Measurements from ENCODE around the gene MAST2.
"Not testable (repeated sequence)": the region's sequence is repeated elsewhere in the genome, so short reads cannot be mapped to it uniquely, and the experiment has no call there.

Gene MAST2

DNA sequence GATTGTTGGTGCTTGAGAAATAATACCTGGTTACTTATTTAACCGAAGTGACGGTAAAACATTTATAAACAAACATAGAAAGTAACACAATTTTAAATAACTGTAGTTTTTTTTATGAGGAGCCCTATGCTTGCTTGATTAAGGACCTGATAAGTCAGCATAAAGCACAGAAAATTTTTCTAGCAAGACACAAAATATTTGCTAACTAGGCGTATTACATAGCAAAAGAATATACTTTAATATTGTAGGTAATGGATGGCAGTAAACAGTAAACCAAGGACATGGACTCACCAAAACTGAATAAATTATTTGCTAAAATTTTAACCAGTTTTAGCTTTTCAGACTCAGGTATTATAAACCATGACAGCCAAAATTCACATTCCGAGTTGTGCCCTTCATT, 90.9 kb downstream of the MAST2 start:
- DNase-seq (ENCODE audit: low read depth) = no peak

DNA sequence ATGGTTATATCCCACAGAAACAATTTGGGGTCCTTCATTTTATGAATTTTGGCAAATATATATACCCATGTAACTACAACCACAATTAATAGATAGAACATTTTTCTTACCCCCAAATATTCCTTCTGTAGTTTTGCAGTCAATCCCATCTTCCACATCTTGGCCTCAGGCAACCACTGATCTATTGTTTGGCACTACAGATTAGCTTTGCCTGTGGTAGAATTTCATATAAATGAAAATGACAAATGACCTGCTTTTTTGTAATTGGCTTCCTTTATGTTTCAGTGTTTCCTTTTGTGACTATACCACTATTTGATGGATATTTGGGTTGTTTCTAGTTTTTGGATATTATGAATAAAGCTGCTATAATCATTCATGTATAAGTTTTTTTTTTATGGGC, 91.5 kb downstream of the MAST2 start:
- no peak for DNase-seq (ENCODE audit: low read depth)

DNA sequence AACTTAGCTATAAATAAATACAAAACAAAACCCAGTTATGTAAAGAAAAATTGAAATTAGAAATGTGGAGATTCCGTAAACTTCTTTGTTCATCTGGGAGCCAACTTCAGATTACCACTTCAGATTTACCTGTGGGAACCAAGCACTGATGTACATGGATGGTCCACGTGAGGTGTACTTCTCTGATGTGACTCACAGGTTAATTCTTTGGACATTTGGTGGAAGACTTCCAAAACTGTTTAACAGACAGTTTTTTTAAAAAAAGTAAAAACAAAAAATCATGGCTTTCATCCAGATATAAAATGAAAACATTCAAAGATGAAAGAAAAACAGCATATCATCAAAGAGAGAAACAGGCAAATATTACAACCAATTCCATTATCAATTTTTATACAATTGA, 92.0 kb downstream of the MAST2 start:
- DNase-seq (ENCODE audit: low read depth) = no peak

DNA sequence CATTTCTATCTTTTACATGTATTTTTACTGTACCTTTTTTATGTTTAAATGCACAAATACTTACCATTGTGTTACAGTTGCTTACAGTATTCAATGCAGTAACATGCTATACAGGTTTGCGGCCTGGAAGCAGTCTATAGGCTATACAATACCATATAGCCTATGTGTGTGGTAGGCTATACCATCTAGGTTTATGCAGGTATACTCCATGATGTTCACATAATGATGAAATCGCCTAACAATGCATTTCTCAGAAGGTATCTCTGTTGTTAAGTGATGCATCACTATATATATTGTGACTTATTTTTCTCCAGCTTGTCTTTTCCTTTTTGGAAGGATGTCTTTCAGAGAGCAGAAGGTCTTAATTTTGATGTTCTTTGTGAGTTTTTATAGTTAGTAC, 103.5 kb downstream of the MAST2 start:
- DNase-seq (ENCODE audit: low read depth) = no peak

GRCh38 chr1:45908611-45909140, 105.3 kb downstream of the MAST2 start:
- DNase-seq (ENCODE audit: low read depth) = no peak

- DNase-seq (ENCODE audit: low read depth) = no peak
Measured at GRCh38 chr1:45911634-45912033, 108.2 kb downstream of the MAST2 start.

GRCh38 chr1:45913183-45913683, 109.8 kb downstream of the MAST2 start:
- peak; percentile 73 for DNase-seq (ENCODE audit: low read depth)

GRCh38 chr1:45913731-45914501, 110.5 kb downstream of the MAST2 start:
- DNase-seq (ENCODE audit: low read depth) = peak; percentile 21

DNA sequence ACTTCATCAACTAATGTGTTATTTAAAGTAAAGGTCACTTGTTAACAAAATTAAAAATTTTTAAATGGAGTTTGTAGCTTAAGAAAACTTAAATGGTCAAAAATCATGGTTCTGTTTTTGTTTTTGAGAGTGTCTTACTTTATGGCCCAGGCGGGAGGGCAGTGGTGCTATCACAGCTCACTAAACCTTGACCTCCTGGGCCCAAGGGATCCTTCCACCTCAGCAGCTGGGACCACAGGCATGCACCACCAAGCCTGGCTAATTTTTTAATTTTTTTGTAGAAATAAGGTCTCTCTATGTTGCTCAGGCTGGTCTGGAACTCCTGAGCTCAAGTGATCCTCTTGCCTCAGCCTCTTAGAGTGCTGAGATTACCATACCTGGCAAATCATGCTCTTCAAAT, 111.4 kb downstream of the MAST2 start:
- DNase-seq (ENCODE audit: low read depth) = no peak

GRCh38 chr1:45922374-45922773, 119.0 kb downstream of the MAST2 start:
- no peak for DNase-seq (ENCODE audit: low read depth)

GRCh38 chr1:45922813-45923212, 119.4 kb downstream of the MAST2 start:
- no peak for DNase-seq (ENCODE audit: low read depth)

DNA sequence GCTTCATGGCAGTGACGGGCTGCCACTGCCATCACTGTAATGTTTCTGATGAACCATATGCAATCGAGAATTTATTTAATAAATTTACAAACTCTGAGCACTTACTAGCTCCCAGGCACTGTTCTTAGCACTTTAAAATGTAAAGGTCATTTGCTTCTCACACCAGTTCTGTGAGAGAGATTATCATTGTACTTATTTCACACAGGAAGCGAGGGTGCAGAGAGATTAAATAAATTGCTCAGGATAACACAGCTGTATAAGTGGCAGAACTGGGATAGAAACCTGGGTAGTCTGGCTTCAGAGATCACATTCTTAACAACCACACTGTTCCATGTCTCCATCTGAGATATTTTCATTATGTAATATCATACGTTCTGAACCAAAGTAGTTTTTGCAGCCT, 119.9 kb downstream of the MAST2 start:
- DNase-seq (ENCODE audit: low read depth) = peak; percentile 22

DNA sequence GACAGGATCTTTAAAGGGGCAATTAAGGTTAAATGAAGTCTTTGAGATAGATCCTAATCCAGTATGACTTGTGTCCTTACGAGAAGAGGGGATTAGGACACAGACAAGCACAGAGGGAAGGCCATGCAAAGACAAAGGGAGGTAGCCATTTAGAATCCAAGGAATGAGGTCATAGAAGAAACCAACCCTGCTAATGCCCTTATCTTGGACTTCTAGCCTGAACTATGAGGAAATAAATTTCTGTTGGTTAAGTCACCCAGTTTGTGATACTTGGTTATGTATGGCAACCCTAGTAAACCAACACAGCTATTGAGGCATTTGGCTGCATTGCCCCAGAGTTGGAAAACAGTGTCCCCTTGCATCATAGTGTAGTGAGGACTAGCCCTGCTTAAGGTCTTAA, 121.3 kb downstream of the MAST2 start:
- peak; percentile 74 for DNase-seq (ENCODE audit: low read depth)

GRCh38 chr1:45925728-45926287, 122.4 kb downstream of the MAST2 start:
- no peak for DNase-seq (ENCODE audit: low read depth)

DNA sequence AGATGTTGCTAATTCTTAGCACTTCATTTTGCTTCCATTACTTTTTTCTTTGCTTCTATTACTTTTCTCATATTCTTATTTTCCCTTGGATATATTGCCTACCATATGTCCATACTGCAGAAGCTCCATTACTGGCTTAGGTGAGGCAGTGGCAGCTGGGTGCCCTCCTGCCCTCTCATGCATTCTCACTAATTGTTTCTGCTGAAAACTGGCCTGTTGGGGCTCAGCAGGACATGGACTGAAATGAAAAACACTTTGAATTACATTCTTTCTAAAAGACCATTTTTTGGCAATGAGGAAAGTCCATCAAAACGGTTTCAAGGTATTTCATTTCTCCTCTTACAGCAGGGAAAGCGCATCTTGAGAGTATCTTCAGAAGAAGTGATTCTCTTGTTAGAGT, 122.9 kb downstream of the MAST2 start:
- DNase-seq (ENCODE audit: low read depth) = no peak

GRCh38 chr1:45927231-45927915, 124.0 kb downstream of the MAST2 start:
- DNase-seq (ENCODE audit: low read depth) = not testable (repeated sequence)

DNA sequence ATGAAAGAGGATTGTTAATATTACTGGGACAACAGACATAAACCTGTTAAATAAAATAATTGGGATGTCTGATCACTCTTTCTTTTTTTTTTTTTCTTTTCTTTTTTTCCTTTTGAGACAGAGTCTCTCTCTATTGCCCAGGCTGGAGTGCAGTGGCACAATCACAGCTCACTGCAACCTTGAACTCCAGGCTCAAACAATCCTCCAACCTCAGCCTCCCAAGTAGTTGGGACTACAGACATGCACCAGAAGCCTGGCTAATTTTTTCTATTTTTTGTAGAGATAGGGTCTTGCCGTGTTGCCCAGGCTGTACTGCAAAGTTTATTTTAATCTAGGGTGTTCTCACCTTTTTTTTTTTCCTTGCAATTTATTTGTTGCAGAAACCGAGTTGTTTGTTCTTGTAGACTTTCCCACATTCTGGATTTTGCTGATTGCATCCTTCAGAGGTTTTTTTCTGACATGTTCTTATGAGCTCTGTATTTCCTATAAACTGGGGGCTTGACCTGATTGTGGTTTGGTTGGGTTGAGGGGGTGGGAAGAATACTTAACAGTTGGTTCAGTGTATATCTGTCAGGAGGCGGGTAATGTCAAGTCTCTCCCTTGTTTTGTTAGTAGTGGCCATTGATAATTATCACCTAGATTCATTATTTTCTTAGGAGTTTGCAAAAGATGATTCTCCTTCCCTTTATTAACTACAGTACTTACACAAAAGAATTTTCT, 125.2 kb downstream of the MAST2 start:
- peak; percentile 72 for DNase-seq (ENCODE audit: low read depth)

GRCh38 chr1:45929257-45929687, 125.9 kb downstream of the MAST2 start:
- DNase-seq (ENCODE audit: low read depth) = peak; percentile 94

- no peak for DNase-seq (ENCODE audit: low read depth)
Measured at GRCh38 chr1:45930258-45931150, 127.1 kb downstream of the MAST2 start.

DNA sequence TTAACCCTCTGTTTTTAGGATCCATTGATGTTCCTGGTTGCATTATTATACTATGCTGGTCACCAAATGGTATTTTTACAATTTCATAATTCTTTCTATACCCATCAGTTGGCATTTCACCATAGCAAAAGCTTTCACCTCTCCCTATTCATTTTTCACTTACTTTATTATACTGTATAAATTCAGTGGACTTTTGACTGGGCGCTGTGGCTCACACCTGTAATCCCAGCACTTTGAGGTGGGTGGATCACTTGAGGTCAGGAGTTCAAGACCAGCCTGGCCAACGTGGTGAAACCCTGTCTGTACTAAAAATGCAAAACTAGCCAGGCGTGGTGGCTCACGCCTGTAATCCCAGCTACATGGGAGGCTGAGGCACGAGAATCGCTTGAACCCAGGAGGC, 128.8 kb downstream of the MAST2 start:
- DNase-seq (ENCODE audit: low read depth) = not testable (repeated sequence)

DNA sequence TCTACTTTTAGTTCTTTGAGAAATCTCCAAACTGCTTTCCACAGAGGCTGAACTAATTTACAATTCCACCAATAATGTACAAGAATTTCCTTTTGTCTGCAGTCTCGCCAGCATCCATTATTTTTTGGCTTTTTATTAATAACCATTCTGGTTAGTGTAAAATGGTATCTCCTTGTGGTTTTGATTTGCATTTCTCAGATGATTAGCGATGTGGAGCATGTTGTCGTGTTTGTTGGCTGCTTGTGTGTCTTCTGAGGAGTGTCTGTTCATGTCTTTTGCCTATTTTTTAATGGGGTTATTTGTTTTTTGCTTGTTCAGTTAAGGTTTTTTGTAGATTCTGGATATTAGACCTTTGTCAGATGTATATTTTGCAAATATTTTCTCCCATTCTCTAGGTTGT, 131.5 kb downstream of the MAST2 start:
- DNase-seq (ENCODE audit: low read depth) = no peak

Data from iris pigment epithelial cell (primary cell).